Small intestine (tissue), 7 donors: ENCODE measurements around the gene RASGRP1. TPM values are rescaled to one million over a fixed set of nuclear protein-coding genes. Genes with fewer than 3 reads are reported as not detected.

Experiments used
- DNase-seq, 2 donors: peaks; one replicate each; pipeline versions ENCODE4 v3.0.0 to v3.0.0-alpha.2; 2013
- FAIRE-seq: peaks from 2 replicates; lab custom pipeline; 2012; peaks lifted over from hg19 to GRCh38; lab: Jason Lieb, UNC
- H3K27ac ChIP-seq, 3 donors: one replicate each; pipeline ENCODE4 v1.5.1; 2013; ENCODE audit warnings: low read length in 2 of 3, mild to moderate bottlenecking in 2 of 3, control low read depth in 1 of 3, inconsistent platforms in 1 of 3, low read depth in 1 of 3, moderate library complexity in 1 of 3
- H3K27me3 ChIP-seq, 3 donors: one replicate each; pipeline ENCODE4 v1.6.1; 2013; ENCODE audit warnings: low read length in 3 of 3, inconsistent platforms in 1 of 3; ENCODE audit not compliant: control insufficient read depth in 3 of 3, insufficient read depth in 3 of 3
- H3K36me3 ChIP-seq, 3 donors: one replicate each; pipeline ENCODE4 v1.6.1; 2013; ENCODE audit warnings: low read length in 3 of 3, inconsistent platforms in 1 of 3, low read depth in 1 of 3, mild to moderate bottlenecking in 1 of 3, moderate library complexity in 1 of 3; ENCODE audit not compliant: control insufficient read depth in 3 of 3, insufficient read depth in 2 of 3
- H3K4me1 ChIP-seq, 3 donors: one replicate each; pipeline ENCODE4 v1.6.1; 2013; ENCODE audit warnings: low read length in 2 of 3, inconsistent platforms in 1 of 3, low read depth in 1 of 3, mild to moderate bottlenecking in 1 of 3, moderate library complexity in 1 of 3; ENCODE audit not compliant: control insufficient read depth in 3 of 3, insufficient read depth in 2 of 3
- H3K4me3 ChIP-seq, 3 donors: one replicate each; pipeline ENCODE4 v1.5.1; 2013; ENCODE audit warnings: low read length in 3 of 3, control low read depth in 1 of 3, inconsistent platforms in 1 of 3, low read depth in 1 of 3, mild to moderate bottlenecking in 1 of 3, moderate library complexity in 1 of 3
- H3K9me3 ChIP-seq, 2 donors: one replicate each; pipeline ENCODE4 v1.6.1; 2013; ENCODE audit warnings: low read depth in 1 of 2, low read length in 1 of 2; ENCODE audit not compliant: control insufficient read depth in 2 of 2, insufficient read depth in 1 of 2
- WGBS, 3 donors: extraction: QIAGEN DNeasy Blood & Tissue Kit; methylation state at CpG; one replicate each; pipeline ENCODE4 v1.1.7; 2013; 5-methylcytosine and 5-hydroxymethylcytosine counted together
- polyA plus RNA-seq, 4 donors: library from polyadenylated mRNA; stranded (reverse) in 3 of 4; unstranded in 1 of 4; fragments of 200-250 nt in 3 of 4; fragments of 120-200 nt in 1 of 4; gene quantifications; one replicate each; pipeline versions ENCODE4 v1.2.1 to v1.2.3, GENCODE V29; 2013
- donor health status: healthy with polysubstance abuse.
- donor health status: control.
- donor health status: control.
- donor health status: Bipolar disorder and iron deficiency.
- donor health status: healthy.

RASGRP1 gene
- polyA plus RNA-seq, 4 donors = 0.45 to 3.0 (median 0.59) TPM

DNA sequence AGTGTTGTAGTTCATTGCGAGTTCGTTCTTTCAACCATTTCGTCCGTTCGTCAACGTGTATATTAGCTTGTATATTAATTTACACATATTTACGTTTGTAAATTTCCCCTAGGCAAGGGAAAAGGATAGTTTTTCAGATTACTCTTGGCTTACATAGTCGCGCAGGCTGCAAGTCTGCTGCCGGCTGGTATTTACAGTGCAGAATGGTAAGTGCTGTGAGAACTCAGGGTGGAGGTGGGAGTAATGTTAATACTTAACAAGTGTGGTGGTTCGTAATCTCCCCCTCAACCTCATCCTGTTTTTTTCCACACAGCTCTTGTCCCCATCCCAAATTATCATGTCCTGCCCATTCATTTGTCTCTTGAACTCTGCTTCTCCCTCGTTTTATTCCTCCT is 109.9 kb downstream of the RASGRP1 start:
- peak overlapping the region; percentile 75 to 95 (median 78) for H3K4me3 ChIP-seq
- H3K27ac ChIP-seq = peak overlapping the region; percentile 79 to 99 (median 94)
- 0% methylated on average over 12 of the region's 12 CpGs for WGBS, 3 donors
- no peaks in the 10 kb centered on the region for H3K27me3 ChIP-seq
- no peak for FAIRE-seq
- H3K4me1 ChIP-seq = peaks cover 2 to 3% (median 3%) of the 10 kb centered on the region in 3 donors
- DNase-seq = no peak
- no peaks in the 10 kb centered on the region for H3K9me3 ChIP-seq
- peaks cover 0 to 14% (median 0%) of the 10 kb centered on the region in 3 donors for H3K36me3 ChIP-seq

DNA sequence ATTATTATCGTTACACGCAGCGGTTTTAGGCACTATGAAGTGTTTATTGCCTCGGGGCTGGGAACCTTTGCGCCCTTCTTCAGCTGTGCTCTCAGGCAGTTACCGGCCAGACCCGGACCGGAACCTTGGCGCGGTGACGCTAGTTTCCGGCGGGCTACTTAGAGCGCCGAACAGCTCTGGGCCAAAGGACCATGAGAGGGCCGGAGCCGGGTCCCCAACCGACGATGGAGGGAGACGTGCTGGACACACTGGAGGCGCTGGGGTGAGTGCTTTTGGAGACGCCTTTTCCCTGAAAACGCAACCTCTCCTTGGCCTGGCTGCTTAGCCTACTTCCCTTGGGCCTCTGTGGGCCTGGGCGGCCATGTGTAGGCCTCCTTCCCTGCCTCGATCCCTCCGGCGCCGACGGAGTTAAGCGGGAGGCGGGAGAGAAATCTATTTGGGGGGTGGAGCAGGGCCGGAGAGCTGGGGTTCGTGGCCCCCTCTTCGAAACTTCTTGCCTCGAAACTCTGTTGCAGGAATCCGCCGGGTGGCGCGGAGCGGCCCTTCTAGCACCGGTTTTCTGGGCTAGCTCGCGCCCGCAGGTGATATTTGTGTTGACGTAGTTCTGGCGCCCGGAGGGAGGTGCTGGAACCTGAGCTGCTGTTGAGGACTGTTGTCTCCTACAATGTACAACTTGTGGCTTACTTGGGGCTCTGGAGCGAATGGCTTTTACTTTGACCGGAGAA is 110.5 kb downstream of the RASGRP1 start, which contains the start of gene FAM98B:
Gene FAM98B, plus strand, starts transcription at position 157 of the 725 bp plus-strand sequence. Its CDS starts 35 bp downstream, at position 192.
- FAIRE-seq = no peak
- 0 to 1% (median 0%) methylated on average over 49 of the region's 49 CpGs for WGBS, 3 donors
- H3K4me3 ChIP-seq = peak within 1 kb of the TSS; percentile 75 to 95 (median 78)

GRCh38 chr15:38441130-38441519 is 123.5 kb downstream of the RASGRP1 start:
- H3K27me3 ChIP-seq = no peaks in the 10 kb centered on the region
- no peaks in the 10 kb centered on the region for H3K4me1 ChIP-seq
- no peaks in the 10 kb centered on the region for H3K36me3 ChIP-seq
- FAIRE-seq (no peak), DNase-seq (no peak)
- no peaks in the 10 kb centered on the region for H3K9me3 ChIP-seq
- no peak overlapping the region for H3K27ac ChIP-seq
- 90 to 95% (median 93%) methylated on average over 3 of the region's 3 CpGs for WGBS, 3 donors
- H3K4me3 ChIP-seq = no peak overlapping the region

More for the DNA sequence above, 110.5 kb downstream of the RASGRP1 start, which contains the start of gene FAM98B:
- Histone ChIP-seq H3K9me3 (no peaks in the 10 kb centered on the region), H3K27ac (peak within 1 kb of the TSS; percentile 79 to 99 (median 94)), H3K27me3 (no peaks in the 10 kb centered on the region), H3K4me1 (peaks cover 2 to 3% (median 3%) of the 10 kb centered on the region in 3 donors), H3K36me3 (peaks cover 0 to 9% (median 0%) of the 10 kb centered on the region in 3 donors)
- DNase-seq = peak; percentile 86 to 96

DNA sequence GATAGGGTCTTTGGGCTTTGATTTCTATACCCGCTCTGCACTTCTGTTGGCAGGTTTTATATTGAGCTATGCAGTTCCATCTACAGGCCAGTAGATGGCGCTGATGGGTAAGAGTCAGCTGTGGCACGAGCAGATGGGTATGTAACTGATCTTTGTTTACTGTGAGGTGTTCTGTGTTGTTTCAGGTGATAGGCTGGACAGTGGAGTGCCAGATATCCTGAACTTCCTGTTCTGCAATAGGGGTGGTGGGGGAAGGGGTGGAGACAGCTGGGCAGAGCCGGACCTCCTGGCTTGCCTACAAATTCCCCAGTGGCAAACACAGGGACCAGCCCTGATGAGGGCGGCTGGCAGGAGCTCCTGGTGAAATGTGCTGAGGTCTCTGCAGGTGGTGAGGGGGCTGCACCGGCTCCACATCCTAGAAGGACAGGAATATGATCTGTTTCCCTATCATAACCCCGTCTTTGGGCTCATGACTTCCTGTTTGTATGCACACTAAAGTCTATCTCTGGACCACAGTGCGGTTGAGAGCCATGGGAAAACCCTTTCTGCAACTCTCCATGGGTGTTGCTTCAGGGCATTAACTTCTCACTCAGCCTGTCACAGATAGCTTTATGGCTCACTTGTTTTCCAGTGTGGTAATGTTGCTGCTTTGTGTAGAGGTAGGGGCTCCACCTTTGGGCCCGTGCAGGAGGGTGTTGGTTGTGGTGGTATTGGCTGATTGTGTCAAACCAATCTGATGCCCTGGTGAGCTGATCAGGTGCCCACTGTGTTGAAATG is 124.1 kb downstream of the RASGRP1 start:
- Histone ChIP-seq H3K36me3 (no peaks in the 10 kb centered on the region), H3K9me3 (no peaks in the 10 kb centered on the region), H3K27ac (no peak overlapping the region), H3K27me3 (no peaks in the 10 kb centered on the region), H3K4me3 (no peak overlapping the region), H3K4me1 (no peaks in the 10 kb centered on the region)
- DNase-seq = peak; percentile 64 to 78
- no peak for FAIRE-seq
- 26 to 33% (median 27%) methylated on average over 9 of the region's 9 CpGs for WGBS, 3 donors

Other genes starting within 250 kb of the RASGRP1 start
- 10 to 100 TPM in 2 of 4 donors, 1 to 10 TPM in 2; 5.8 to 33.4 (median 10.8) TPM for gene FAM98B, start 110.7 kb downstream of the RASGRP1 start, polyA plus RNA-seq